AG08395 (cell line): ENCODE results near the gene DNAJC5.
A peak's percentile ranks its signal among the peaks of the same experiment; 100 is the strongest.

Experiments used
- DNase-seq: peaks from one replicate; pipeline ENCODE4 v3.0.0; 2012; ENCODE audit warnings: mixed read lengths, low spot score

The DNAJC5 gene

DNA sequence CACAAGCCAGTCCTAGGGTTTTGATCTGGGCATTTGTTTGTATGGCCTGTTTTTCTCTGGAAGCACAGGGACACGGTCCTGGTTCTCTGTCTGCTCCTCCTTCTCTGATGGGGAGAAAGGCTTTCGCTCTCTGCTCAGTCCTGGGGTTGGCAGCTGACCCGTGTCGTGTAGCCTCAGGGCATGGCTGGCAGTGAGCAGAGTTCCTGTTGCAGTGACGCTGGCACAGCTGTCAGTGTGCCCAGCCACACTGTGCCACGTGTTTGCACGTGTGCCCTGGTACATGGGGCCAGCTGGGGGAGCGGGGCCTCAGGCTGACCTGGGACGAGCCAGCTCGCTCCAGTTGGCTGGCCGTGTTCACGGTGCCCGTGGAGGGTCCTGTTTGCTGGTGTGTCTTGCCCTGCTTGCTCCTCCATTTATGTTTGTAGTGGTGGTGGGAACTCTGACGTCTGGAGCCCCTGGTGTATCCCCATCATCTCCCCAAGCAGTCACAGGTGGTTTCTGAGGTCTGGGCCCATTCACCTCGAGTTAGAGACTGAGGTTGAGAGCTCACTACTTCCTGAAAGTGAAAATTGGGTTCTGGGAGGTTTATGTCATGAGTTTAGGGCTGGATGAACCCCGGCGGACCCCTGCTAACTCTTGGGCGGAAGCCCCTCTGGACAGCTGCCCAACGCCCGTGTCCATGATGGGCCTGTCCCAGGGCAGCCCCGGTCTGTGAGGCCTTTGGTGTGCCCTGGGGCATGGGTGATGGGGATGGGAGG, 10.2 kb upstream of the DNAJC5 start:
- no peak for DNase-seq

DNA sequence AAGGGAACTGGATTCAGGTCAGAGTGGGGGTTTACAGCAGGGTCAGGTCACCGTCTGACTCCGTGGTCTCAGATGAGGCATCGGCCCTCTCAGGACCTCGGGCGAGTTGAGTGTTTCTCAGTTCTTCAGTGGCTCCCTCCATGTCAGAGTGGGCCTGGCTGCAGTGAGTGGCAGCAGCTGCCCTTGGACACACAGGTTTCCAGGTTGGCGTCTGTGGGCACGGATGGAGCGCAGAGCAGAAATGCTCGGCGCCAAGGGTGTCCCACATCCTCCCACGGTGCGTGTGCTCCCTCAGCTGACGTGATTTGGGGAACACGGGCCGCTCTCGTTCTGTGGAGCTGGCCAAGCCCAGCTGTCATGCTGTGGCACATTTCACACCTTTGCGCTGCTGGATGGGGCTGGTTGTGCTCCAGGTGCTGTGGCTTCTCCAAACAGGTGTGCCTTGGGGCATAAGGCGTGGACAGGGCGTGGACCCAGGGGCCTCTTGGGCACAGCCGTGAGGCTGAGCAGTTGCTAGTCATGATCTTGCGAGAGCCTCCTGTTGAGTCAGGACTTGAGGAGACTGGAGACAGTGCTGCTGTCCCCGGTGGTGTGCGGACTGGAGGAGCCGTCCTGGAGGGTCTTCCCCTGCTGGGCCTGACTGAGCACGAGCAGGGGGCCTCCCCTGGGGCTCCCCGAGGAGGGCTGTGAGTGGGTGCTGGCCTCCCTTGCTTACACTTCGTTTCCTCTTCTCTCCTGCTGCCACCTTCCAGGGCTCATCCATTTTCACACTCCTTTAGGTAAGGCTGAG, 9.5 kb upstream of the DNAJC5 start:
- no peak for DNase-seq

- no peak for DNase-seq
Measured at GRCh38 chr20:63886054-63886419, 8.9 kb upstream of the DNAJC5 start.

DNA sequence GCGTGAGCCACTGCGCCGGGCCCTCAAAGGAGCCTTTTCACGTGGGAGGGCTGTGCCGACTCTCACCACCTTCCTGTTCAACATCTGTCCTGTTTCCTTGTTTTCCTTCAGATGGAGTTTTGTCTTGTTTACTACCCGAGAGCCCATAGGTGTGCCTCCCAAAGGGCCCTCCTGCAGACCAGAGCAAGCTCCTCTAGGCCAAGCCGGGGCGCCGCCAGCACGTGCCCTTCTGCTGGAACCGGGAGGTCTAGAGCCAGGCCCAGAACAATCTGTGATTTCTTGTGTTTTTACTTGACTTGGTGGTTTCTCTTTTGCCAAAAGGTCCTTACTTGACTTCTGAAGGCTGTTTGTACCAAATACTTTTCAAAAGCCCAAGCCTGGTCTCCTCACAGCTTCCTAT, 8.0 kb upstream of the DNAJC5 start:
- no peak for DNase-seq

DNA sequence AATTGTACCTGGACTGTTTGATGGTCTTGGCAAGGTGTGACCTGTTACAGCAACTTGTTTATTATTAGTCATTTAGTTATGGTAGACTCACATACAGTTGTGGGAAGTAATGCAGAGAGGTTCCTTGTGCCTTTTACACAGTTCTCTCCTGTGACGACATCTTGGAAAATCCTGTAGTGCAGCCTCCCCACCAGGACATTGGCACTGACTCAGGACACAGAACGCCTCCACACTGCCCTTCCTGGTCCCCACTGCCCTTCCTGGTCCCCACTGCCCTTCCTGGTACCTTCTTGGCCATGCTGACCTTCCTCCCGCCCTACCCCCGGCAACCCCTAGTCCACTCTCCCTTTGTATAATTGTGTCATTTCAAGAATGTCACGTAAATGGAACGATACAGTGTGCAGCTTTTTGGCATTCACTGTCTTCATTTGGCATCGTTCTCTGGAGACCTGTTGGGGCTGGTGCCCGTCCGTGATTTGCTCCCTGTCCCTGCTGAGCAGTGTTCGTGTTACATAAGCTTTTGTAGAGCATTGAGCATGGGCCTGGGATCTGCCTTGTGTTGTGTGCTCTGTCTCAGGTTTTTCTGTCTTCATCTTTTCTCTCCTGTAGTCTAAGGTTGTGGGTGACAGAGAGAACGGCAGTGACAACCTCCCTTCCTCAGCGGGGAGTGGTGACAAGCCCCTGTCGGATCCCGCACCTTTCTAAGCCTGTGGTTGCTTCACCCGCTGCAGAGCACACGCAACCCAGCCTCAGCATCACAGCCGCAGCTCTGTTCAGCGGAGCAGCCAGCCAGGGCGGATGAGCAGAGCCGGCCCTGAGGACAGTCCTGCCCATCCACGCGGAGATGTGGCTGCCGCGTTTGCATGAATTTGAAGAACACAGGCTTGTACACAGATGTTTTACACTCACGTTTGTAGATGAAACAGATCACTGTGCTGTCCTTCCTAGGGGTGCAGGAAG, 5.4 kb upstream of the DNAJC5 start:
- DNase-seq, result no peak

DNA sequence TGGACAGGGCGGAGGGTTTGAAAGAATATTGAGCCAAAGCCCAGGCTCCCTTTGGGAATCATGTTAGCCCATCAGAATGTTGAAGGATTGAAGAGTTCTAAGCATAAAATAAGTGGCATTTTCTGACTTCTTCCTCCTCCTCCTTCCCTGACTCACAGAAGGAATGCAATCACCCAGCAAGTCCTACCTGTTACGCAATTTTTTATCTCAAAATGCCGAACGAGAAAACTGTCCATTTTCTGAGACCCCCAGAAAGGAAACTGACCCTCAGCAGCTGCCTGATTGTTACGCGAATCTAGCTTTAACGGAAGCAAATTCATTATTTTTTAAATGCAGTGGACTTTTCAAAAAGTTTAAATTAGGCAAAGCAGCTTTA, 4.7 kb upstream of the DNAJC5 start:
- DNase-seq, result no peak

GRCh38 chr20:63890616-63891015, 4.3 kb upstream of the DNAJC5 start:
- no peak for DNase-seq

GRCh38 chr20:63891061-63892002, 3.6 kb upstream of the DNAJC5 start:
- DNase-seq, result no peak

DNA sequence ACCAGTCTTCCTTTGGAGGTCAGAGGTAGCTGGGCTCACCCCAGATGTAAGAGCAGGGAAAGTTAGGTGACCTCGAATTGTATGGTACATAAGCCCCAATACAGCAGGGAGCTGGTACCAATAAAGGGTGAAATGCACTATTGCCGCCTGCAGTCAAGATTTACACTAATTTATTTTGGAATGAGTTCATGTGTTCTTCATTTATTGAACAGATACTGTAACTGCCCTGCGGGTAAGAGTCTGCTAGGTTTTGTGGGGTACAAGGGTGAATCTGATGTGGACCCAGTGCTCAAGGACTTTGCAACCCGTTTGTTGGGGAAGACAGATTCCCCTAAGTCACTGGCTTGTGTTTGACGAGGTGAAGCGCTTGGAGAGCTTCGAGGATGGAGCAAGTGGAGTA, 2.5 kb upstream of the DNAJC5 start:
- DNase-seq, result no peak

DNA sequence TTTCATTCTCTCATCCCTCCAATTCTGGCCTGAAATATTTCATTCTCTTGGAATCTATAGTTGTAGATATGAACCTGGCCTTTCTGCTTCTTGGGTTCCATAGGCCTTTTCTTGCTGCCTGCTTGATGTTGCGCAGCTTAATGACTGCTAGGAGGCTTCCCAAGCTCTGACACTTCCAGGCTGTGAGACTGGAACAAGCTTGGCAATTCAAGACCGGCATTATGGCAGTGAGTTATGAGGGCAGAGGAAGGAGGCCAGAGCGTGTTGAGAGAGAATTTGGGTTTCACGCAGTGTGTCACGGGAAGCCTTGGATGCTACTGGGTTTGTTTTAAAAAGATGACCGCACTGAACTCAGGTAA, 948 bp upstream of the DNAJC5 start:
- DNase-seq, result no peak

GRCh38 chr20:63895202-63895951, 451 bp downstream of the DNAJC5 start:
- no peak for DNase-seq

- DNase-seq, result no peak
Measured at GRCh38 chr20:63895952-63896263, 982 bp downstream of the DNAJC5 start.

- DNase-seq, result peak; percentile 27
Measured at GRCh38 chr20:63896264-63897105, 1.6 kb downstream of the DNAJC5 start.

DNA sequence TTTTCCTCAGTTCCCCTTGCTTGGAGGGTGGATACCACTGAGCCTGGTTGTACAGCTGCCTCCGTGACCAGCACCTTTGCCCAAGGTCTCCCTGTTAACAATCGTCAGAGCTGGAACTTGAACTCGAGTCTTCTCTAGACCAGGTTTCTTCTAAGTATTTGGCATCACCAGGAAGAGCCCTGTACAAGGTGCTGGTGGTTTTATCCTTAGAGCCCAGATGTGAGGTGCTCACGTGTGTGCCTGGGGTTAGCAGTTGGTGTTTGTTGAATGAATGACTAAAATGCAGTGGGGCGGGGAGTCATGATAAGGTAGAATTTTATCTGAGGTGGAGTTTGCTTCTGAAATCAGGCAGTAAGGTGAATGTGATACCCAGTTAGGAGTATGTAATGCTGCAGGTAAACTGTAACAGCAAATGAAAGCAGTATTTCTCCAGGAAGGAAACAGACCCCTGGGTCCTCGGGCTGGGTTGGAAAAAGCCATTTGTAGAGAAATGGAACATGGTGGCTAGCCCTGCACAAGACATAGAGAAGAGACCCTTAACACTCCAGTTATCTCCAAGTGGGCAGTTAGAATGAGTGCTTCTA, 3.1 kb downstream of the DNAJC5 start:
- DNase-seq, result no peak

DNA sequence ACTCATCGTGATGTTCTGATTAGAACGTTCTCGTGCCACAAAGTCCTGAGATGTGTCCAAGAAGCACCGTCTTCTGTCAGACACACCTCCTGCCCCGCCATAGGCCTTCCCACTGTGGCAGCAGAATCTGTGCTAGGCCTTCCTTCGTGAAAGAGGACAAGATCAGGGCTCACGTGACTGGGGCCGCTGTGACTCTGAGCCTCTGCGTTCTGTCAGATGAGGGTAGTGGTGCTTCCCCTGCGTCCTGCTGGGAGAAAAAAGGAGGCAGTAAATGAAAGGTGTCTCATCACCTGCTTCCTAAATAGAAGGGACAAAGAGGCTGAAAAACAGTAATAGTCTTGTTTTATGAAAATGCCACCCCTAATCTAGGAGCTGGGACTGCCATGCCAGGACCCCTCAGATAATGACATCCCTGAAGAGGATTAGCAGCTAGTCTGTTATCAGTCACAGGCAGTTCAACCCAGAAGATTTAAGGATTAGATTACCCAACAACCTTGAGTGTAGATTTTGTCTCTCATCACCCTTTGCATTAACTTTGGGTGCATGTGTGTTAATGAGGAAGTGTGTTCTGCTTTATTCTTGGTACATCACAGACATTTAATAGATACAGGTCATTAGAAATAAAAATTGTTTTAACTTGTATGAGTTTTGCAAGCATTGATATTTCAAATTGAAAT, 4.1 kb downstream of the DNAJC5 start:
- no peak for DNase-seq

DNA sequence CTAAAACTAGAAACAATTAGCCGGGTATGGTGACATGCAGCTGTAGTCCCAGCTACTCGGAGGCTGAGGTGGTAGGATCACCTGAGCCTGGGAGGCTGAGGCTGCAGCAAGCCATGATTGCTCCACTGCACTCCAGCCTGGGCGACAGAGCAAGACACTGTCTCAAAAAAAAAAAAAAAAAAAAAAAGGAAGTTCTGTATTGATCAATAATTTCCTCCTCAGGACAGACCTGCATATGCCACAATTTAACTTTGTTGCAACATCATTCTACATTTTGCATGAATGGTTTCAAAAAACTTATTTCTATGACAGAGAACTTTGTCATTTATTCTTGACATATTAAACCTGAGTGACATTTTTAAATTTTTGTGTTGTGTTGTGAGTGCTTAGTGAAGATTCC, 5.5 kb downstream of the DNAJC5 start:
- no peak for DNase-seq

- DNase-seq, result no peak
Measured at GRCh38 chr20:63903796-63904561, 9.1 kb downstream of the DNAJC5 start.

- DNase-seq, result no peak
Measured at GRCh38 chr20:63908008-63908682, 13.2 kb downstream of the DNAJC5 start.
